K562 (cell line): ENCODE results near the gene PELI1. TPM values are rescaled to one million over a fixed set of nuclear protein-coding genes. Genes with fewer than 3 reads are reported as not detected.

Source experiments
- ATAC-seq: fragments of 200-7000 bp; cut with Tn5 transposase; 3 replicates; pipeline ENCODE4 v1.9.1; 2020; ENCODE audit warnings: moderate library complexity
- BruUV-seq: library from RNA; stranded (reverse); fragments of 400-500 nt; replicated peaks from 2 replicates; lab custom pipeline; 2021; lab: Mats Ljungman, UMichigan
- CTCF ChIA-PET: fragments of 300-600 bp; formaldehyde crosslinking; extraction: SDS; loops from one replicate; lab custom pipeline; 2021; ENCODE audit warnings: low intra/inter-chr PET ratio; lab: Yijun Ruan, JAX
- POLR2A ChIA-PET: fragments of 300-600, 350-650 bp; sonication (Branson Sonifier 250); formaldehyde crosslinking; extraction: SDS; loops from one replicate; lab custom pipeline; 2021; ENCODE audit warnings: antibody characterized with exemption, inconsistent platforms; lab: Yijun Ruan, JAX
- DNase-seq, 4 experiments: peaks; one replicate each; pipeline versions ENCODE4 v3.0.0 to v3.0.0-alpha.2; 2011 to 2018; ENCODE audit warnings: low spot score in 3 of 4, mixed read lengths in 3 of 4; ENCODE audit errors: extremely low read depth in 1 of 4
- FAIRE-seq: peaks from 2 replicates; lab custom pipeline; 2011; peaks lifted over from hg19 to GRCh38; lab: Jason Lieb, UNC
- H2AFZ ChIP-seq: 2 replicates; pipeline ENCODE4 v1.6.0; 2011; ENCODE audit warnings: low read depth, low read length, control low read depth, inconsistent platforms
- H3K27ac ChIP-seq: fragments of 200-600 bp; 3 replicates; pipeline ENCODE4 v1.8.0; 2011; ENCODE audit warnings: low read depth, mild to moderate bottlenecking, control low read depth, inconsistent platforms, low read length, moderate library complexity, mixed read lengths; ENCODE audit errors: extremely low read depth
- H3K27me3 ChIP-seq, 2 experiments: fragments of 300-600 bp in 1 of 2; 2 replicates in 1 of 2; 3 replicates in 1 of 2; pipeline versions ENCODE4 v1.6.0 to v1.8.0; 2011; ENCODE audit warnings: inconsistent platforms in 2 of 2, low read length in 2 of 2, mild to moderate bottlenecking in 1 of 2, mixed read lengths in 1 of 2, moderate library complexity in 1 of 2; ENCODE audit not compliant: control insufficient read depth in 2 of 2, insufficient read depth in 2 of 2
- H3K36me3 ChIP-seq: fragments of 300-600 bp; 3 replicates; pipeline ENCODE4 v1.8.0; 2011; ENCODE audit warnings: mild to moderate bottlenecking, low read length, inconsistent platforms; ENCODE audit not compliant: control insufficient read depth, insufficient read depth
- H3K4me1 ChIP-seq, 2 experiments: fragments of 200-600 bp in 1 of 2; replicated peaks in 1 of 2; 2 replicates in 1 of 2; 3 replicates in 1 of 2; pipeline versions ENCODE4 v1.5.1 to v1.8.0; 2011; ENCODE audit warnings: inconsistent platforms in 2 of 2, low read length in 2 of 2, mild to moderate bottlenecking in 1 of 2, mixed read lengths in 1 of 2, moderate library complexity in 1 of 2; ENCODE audit not compliant: control insufficient read depth in 2 of 2, insufficient read depth in 2 of 2
- H3K4me2 ChIP-seq: 2 replicates; pipeline ENCODE4 v1.6.1; 2011; ENCODE audit warnings: low read length, control low read depth, inconsistent platforms, mixed read lengths; ENCODE audit not compliant: insufficient read depth
- H3K4me3 ChIP-seq: fragments of 200-600 bp; sonication (generic), shearing (Covaris generic); 2 replicates; pipeline ENCODE4 v1.5.1; 2016; ENCODE audit warnings: control low read depth, inconsistent platforms
- H3K79me2 ChIP-seq: fragments of 200-600 bp; 3 replicates; pipeline ENCODE4 v1.8.0; 2011; ENCODE audit warnings: low read length, inconsistent platforms; ENCODE audit not compliant: control insufficient read depth, insufficient read depth
- H3K9ac ChIP-seq, 2 experiments: 2 replicates each; pipeline versions ENCODE4 v1.6.0 to v1.6.1; 2011; ENCODE audit warnings: low read depth in 2 of 2, low read length in 2 of 2, control low read depth in 1 of 2, inconsistent platforms in 1 of 2, mild to moderate bottlenecking in 1 of 2, mixed read lengths in 1 of 2; ENCODE audit not compliant: insufficient read depth in 1 of 2
- H3K9me1 ChIP-seq: one replicate; pipeline ENCODE4 v1.6.0; 2011; ENCODE audit warnings: inconsistent platforms, mild to moderate bottlenecking, low read length, moderate library complexity; ENCODE audit not compliant: control insufficient read depth, insufficient read depth
- H3K9me3 ChIP-seq: replicated peaks from 2 replicates; pipeline ENCODE4 v1.5.1; 2011; ENCODE audit warnings: low read depth, low read length, inconsistent platforms; ENCODE audit not compliant: control insufficient read depth, insufficient read depth
- H4K20me1 ChIP-seq: replicated peaks from 2 replicates; pipeline ENCODE4 v1.6.1; 2011; ENCODE audit warnings: low read length, inconsistent platforms, mixed read lengths; ENCODE audit not compliant: control insufficient read depth, insufficient read depth
- CCAR2 ChIP-seq: fragments of 200-400 bp; formaldehyde crosslinking; IDR thresholded peaks from 2 replicates; pipeline ENCODE4 v1.6.1; 2017; ENCODE audit warnings: mild to moderate bottlenecking, low read depth, low read length
- CTCF ChIP-seq, 3 experiments: IDR thresholded peaks in 2 of 3; conservative IDR thresholded peaks in 1 of 3; 2 replicates each; pipeline ENCODE4 v1.5.1; 2011 to 2012; ENCODE audit warnings: low read length in 3 of 3, mild to moderate bottlenecking in 3 of 3, control low read depth in 2 of 3, improper control_type of control experiment in 1 of 3, inconsistent platforms in 1 of 3, low read depth in 1 of 3, mixed read lengths in 1 of 3, moderate library complexity in 1 of 3; ENCODE audit not compliant: insufficient read depth in 2 of 3
- ELF1 ChIP-seq: fragments of 200-800 bp; sonication (Bioruptor generic); IDR thresholded peaks from 2 replicates; pipeline ENCODE4 v1.6.1; 2016; ENCODE audit warnings: missing genetic modification characterization, missing compliant biosample characterization
- GMEB1 ChIP-seq: fragments of 250-450 bp; sonication (Bioruptor Pico); IDR thresholded peaks from 2 replicates; pipeline ENCODE4 v1.4.0; 2020; ENCODE audit warnings: mild to moderate bottlenecking
- HOXB6 ChIP-seq: fragments of 250-450 bp; sonication (Bioruptor Pico); IDR thresholded peaks from 2 replicates; pipeline ENCODE4 v1.5.1; 2022; ENCODE audit warnings: mild to moderate bottlenecking, borderline replicate concordance
- KAT8 ChIP-seq: fragments of 450-650 bp; IDR thresholded peaks from 2 replicates; pipeline ENCODE4 v1.6.1; 2016; ENCODE audit warnings: low read depth, mild to moderate bottlenecking
- KLF13 ChIP-seq: fragments of 450-650 bp; IDR thresholded peaks from 2 replicates; pipeline ENCODE4 v1.6.1; 2016; ENCODE audit warnings: missing genetic modification characterization, low read depth, mild to moderate bottlenecking, missing compliant biosample characterization, moderate library complexity, borderline replicate concordance
- MCM5 ChIP-seq: fragments of 450-650 bp; IDR thresholded peaks from 2 replicates; pipeline ENCODE4 v1.6.1; 2016; ENCODE audit warnings: low read depth
- MEF2A ChIP-seq: IDR thresholded peaks from 2 replicates; pipeline ENCODE4 v1.6.1; 2011; ENCODE audit warnings: low read depth, mild to moderate bottlenecking, low read length, moderate library complexity; ENCODE audit not compliant: control insufficient read depth
- POLR2A ChIP-seq: fragments of 450-650 bp; conservative IDR thresholded peaks from 2 replicates; pipeline ENCODE4 v1.6.1; 2016
- PTRF ChIP-seq: fragments of 450-650 bp; IDR thresholded peaks from 2 replicates; pipeline ENCODE4 v1.6.1; 2016; ENCODE audit warnings: mild to moderate bottlenecking, missing genetic modification characterization, missing compliant biosample characterization
- RCOR1 ChIP-seq, 2 experiments: IDR thresholded peaks; 2 replicates each; pipeline ENCODE4 v1.6.1; 2012; ENCODE audit warnings: low read depth in 2 of 2, low read length in 2 of 2, borderline replicate concordance in 1 of 2, improper control_type of control experiment in 1 of 2
- TARDBP ChIP-seq: fragments of 450-650 bp; IDR thresholded peaks from 2 replicates; pipeline ENCODE4 v1.6.1; 2016
- TCF7 ChIP-seq: sonication (generic); IDR thresholded peaks from 2 replicates; pipeline ENCODE4 v1.6.1; 2016; ENCODE audit warnings: antibody characterized with exemption, borderline replicate concordance
- TGIF2 ChIP-seq: sonication (generic); formaldehyde crosslinking; IDR thresholded peaks from 2 replicates; pipeline ENCODE4 v1.8.1; 2022; ENCODE audit warnings: mild to moderate bottlenecking, missing genetic modification reagents, moderate library complexity
- UBTF ChIP-seq, 2 experiments: IDR thresholded peaks; 2 replicates each; pipeline ENCODE4 v1.6.1; 2012; ENCODE audit warnings: improper control_type of control experiment in 2 of 2, low read depth in 2 of 2, low read length in 2 of 2, borderline replicate concordance in 1 of 2
- WGBS: fragments of 100-300 bp; shearing (Covaris generic); methylation state at CpG from one replicate; pipeline ENCODE4 v1.1.6; 2016; ENCODE audit warnings: low coverage, mixed read lengths; ENCODE audit not compliant: insufficient coverage; ENCODE audit errors: missing lambda C conversion rate; 5-methylcytosine and 5-hydroxymethylcytosine counted together
- in situ Hi-C: fragments of 300-500 bp; cut with MboI; formaldehyde crosslinking; loops from 4 replicates; pipeline ENCODE4 v1.15.0; 2018; ENCODE audit warnings: inconsistent platforms, mixed read lengths
- intact Hi-C: fragments of 100-400 bp; cut with micrococcal nuclease; formaldehyde crosslinking; loops from 2 replicates; pipeline ENCODE4 v1.14.2; 2022
- polyA plus RNA-seq, 8 experiments: library from polyadenylated mRNA; depleted of rRNA in 4 of 8; stranded (reverse) in 5 of 8; unstranded in 3 of 8; fragments of >200 nt; fragmentation: Nextera tagmentation in 2 of 8; fragmentation: Illumina TruSeq in 1 of 8; extraction: Ambion mirVana in 2 of 8; extraction: Trizol in 1 of 8; gene quantifications; 2 replicates each; pipeline versions ENCODE4 v1.2.1 to v1.2.3, GENCODE V29; 2011 to 2014; ENCODE audit warnings: inconsistent platforms in 1 of 8, missing spikeins in 1 of 8
- total RNA-seq, 7 experiments: library from RNA; depleted of rRNA in 6 of 7; stranded (reverse); fragments of >200 nt in 6 of 7; fragmentation: Illumina TruSeq in 2 of 7; extraction: Trizol in 2 of 7; gene quantifications; 2 replicates each; pipeline versions ENCODE4 v1.2.1 to v1.2.3, GENCODE V29; 2011 to 2021; ENCODE audit warnings: low replicate concordance in 1 of 7

The PELI1 gene
- total and polyA plus RNA-seq, 9 of the 15 experiments (the other 6 are each of a cell fraction or from before 2014, with no cell fraction given), result 3.3 to 19.2 (median 12.5) TPM

GRCh38 chr2:64094663-64095382 lies 49.4 kb downstream of the PELI1 start:
- ChIA-PET POLR2A (interaction anchor here (0.5 to 0.8 kb wide), 2 partner anchors 46 to 91 kb away, joined by 3 read pairs; no protein-coding TSS in a partner anchor), CTCF (no interaction called here)
- no peaks in the 10 kb centered on the region for H3K9me3 ChIP-seq
- in situ Hi-C loops, result no loop called here
- H3K4me3 ChIP-seq, result no peak overlapping the region
- FAIRE-seq (no peak), DNase-seq (no peak), ATAC-seq (no peak)
- no peak overlapping the region for H3K4me2 ChIP-seq
- H3K27me3 ChIP-seq, result no peaks in the 10 kb centered on the region
- no peak overlapping the region for H3K27ac ChIP-seq
- no peaks in the 10 kb centered on the region for H3K4me1 ChIP-seq
- WGBS, result 79% methylated on average over 12 of the region's 12 CpGs
- no peak overlapping the region for H3K9ac ChIP-seq
- H3K36me3 ChIP-seq, result peaks cover 32% of the 10 kb centered on the region; the same call in 2 of the 3 replicates
- no peak for TF ChIP-seq TCF7
- TF ChIP-seq GMEB1, result no peak
- no peak for TF ChIP-seq MEF2A
- no peak for TF ChIP-seq TGIF2 (CRISPR knock-in tag)
- TF ChIP-seq POLR2A, result no peak
- no peak for TF ChIP-seq ELF1 (tag)
- TF ChIP-seq TARDBP, result no peak
- no peak for TF ChIP-seq RCOR1 (IDR thresholded peaks at IDR 0.05; ENCODE audit: borderline replicate concordance in 1 of 2, low read depth in 2 of 2, low read length in 2 of 2)
- no peak for TF ChIP-seq CTCF (IDR thresholded peaks at IDR 0.05 in 2 of 3, conservative IDR thresholded peaks at IDR 0.05 in 1 of 3; ENCODE audit: insufficient read depth in 2 of 3, low read depth in 1 of 3, low read length in 3 of 3)
- no peak for TF ChIP-seq HOXB6 (CRISPR knock-in tag)
- TF ChIP-seq KAT8, result no peak
- no peak for TF ChIP-seq KLF13
- TF ChIP-seq MCM5, result no peak
- TF ChIP-seq CCAR2, result no peak
- TF ChIP-seq UBTF (IDR thresholded peaks at IDR 0.05; ENCODE audit: borderline replicate concordance in 1 of 2, low read depth in 2 of 2, low read length in 2 of 2), result no peak
- no peak for TF ChIP-seq PTRF (tag)
- no peak overlapping the region for H2AFZ ChIP-seq
- no peaks in the 10 kb centered on the region for H3K79me2 ChIP-seq
- no peaks in the 10 kb centered on the region for H4K20me1 ChIP-seq
- H3K9me1 ChIP-seq, result no peaks in the 10 kb centered on the region
- intact Hi-C loops, result no loop called here
- BruUV-seq, result no TSS peak
